ENCODE measurements around the gene PDE6B. TPM values are rescaled to one million over a fixed set of nuclear protein-coding genes. Genes with fewer than 3 reads are reported as not detected.
"Not testable (repeated sequence)": the region's sequence is repeated elsewhere in the genome, so short reads cannot be mapped to it uniquely, and the experiment has no call there.

Gene PDE6B
- total and polyA plus RNA-seq, 2 of the 13 experiments (the other 11 are each of a cell fraction or from before 2014, with no cell fraction given) = 0.38 to 0.40 TPM

GRCh38 chr4:637536-638280, 12.3 kb downstream of the PDE6B start (continued):
- TF ChIP-seq GMEB2 (CRISPR knock-in tag; IDR thresholded peaks at IDR 0.05; ENCODE audit: low read depth) = no peak

GRCh38 chr4:642366-642765, 17.0 kb downstream of the PDE6B start:
- H3K9me3 ChIP-seq (ENCODE audit: low read length); H3K9ac ChIP-seq (ENCODE audit: insufficient read depth, low read depth, low read length); intact Hi-C loops (cut with micrococcal nuclease; ENCODE audit: unreplicated experiment); H2AFZ ChIP-seq (ENCODE audit: low read length); H3K4me3 ChIP-seq (replicated peaks in 1 of 3; ENCODE audit: insufficient read depth in 1 of 3, low read depth in 2 of 3, low read length in 3 of 3); FAIRE-seq; H3K79me2 ChIP-seq (ENCODE audit: insufficient read depth, low read length); H3K4me1 ChIP-seq (ENCODE audit: insufficient read depth, low read length); H4K20me1 ChIP-seq (ENCODE audit: insufficient read depth, low read length); H3K27ac ChIP-seq (ENCODE audit: extremely low read length, insufficient read depth, low read length); H3K4me2 ChIP-seq (ENCODE audit: low read depth, low read length); CTCF ChIA-PET (ENCODE audit: low intra/inter-chr PET ratio, low total read pairs); POLR2A ChIA-PET; BruUV-seq (replicated peaks); ATAC-seq; in situ Hi-C loops (cut with HindIII; ENCODE audit: extremely low pct_ligation_motif_present, low pct_unique_long_range_greater_than_20kb); H3K36me3 ChIP-seq (replicated peaks in 1 of 2; ENCODE audit: control insufficient read depth in 1 of 2, insufficient read depth in 2 of 2, low read length in 2 of 2); DNase-seq (ENCODE audit: low spot score); TF ChIP-seq ATF7 (CRISPR knock-in tag; IDR thresholded peaks at IDR 0.05): not testable (repeated sequence)
- peaks cover 3 to 11% of the 10 kb centered on the region in 2 experiments; a peak in 4 of 5 replicates for H3K27me3 ChIP-seq (ENCODE audit: control insufficient read depth in 1 of 2, insufficient read depth in 2 of 2, low read length in 2 of 2)
- TF ChIP-seq ATF7 (IDR thresholded peaks at IDR 0.05) = peak; percentile 34
- WGBS (ENCODE audit: low lambda C conversion rate) = 44% methylated on average over 6 of the region's 6 CpGs

GRCh38 chr4:646460-646859, 21.1 kb downstream of the PDE6B start:
- Histone ChIP-seq H3K79me2 (ENCODE audit: insufficient read depth, low read length) (no peaks in the 10 kb centered on the region), H3K27me3 (ENCODE audit: control insufficient read depth in 1 of 2, insufficient read depth in 2 of 2, low read length in 2 of 2) (peaks cover 8 to 35% of the 10 kb centered on the region in 2 experiments; a peak in 4 of 5 replicates), H3K4me2 (ENCODE audit: low read depth, low read length) (no peak overlapping the region), H3K4me3 (replicated peaks in 1 of 3; ENCODE audit: insufficient read depth in 1 of 3, low read depth in 2 of 3, low read length in 3 of 3) (no peak overlapping the region), H3K9ac (ENCODE audit: insufficient read depth, low read depth, low read length) (no peak overlapping the region), H2AFZ (ENCODE audit: low read length) (no peak overlapping the region), H3K36me3 (replicated peaks in 1 of 2; ENCODE audit: control insufficient read depth in 1 of 2, insufficient read depth in 2 of 2, low read length in 2 of 2) (no peaks in the 10 kb centered on the region), H4K20me1 (ENCODE audit: insufficient read depth, low read length) (no peaks in the 10 kb centered on the region), H3K9me3 (ENCODE audit: low read length) (peaks cover 9% of the 10 kb centered on the region; the same call in 1 of the 2 replicates), H3K4me1 (ENCODE audit: insufficient read depth, low read length) (peaks cover 30% of the 10 kb centered on the region), H3K27ac (ENCODE audit: extremely low read length, insufficient read depth, low read length) (no peak overlapping the region)
- DNase-seq (ENCODE audit: low spot score) = no peak
- no peak for FAIRE-seq
- intact Hi-C loops (cut with micrococcal nuclease; ENCODE audit: unreplicated experiment) (no loop called here), in situ Hi-C loops (cut with HindIII; ENCODE audit: extremely low pct_ligation_motif_present, low pct_unique_long_range_greater_than_20kb) (no loop called here)
- no TSS peak for BruUV-seq (replicated peaks)
- ChIA-PET CTCF (ENCODE audit: low intra/inter-chr PET ratio, low total read pairs) (no interaction called here), POLR2A (no interaction called here)
- no peak for TF ChIP-seq RFX1 (IDR thresholded peaks at IDR 0.05)
- WGBS (ENCODE audit: low lambda C conversion rate) = 82% methylated on average over 32 of the region's 32 CpGs
- no peak for ATAC-seq
